HG02798 (cell line): ENCODE measurements around the gene OLFM2.
"Not testable (repeated sequence)": the region's sequence is repeated elsewhere in the genome, so short reads cannot be mapped to it uniquely, and the experiment has no call there.

Source experiments
- ATAC-seq: cut with Tn5 transposase; IDR thresholded peaks from one replicate; pipeline ENCODE4 v1.9.1; 2021; ENCODE audit warnings: mild to moderate bottlenecking; ENCODE audit not compliant: unreplicated experiment, poor library complexity

OLFM2 gene

GRCh38 chr19:9842834-9843625, 93.3 kb downstream of the OLFM2 start:
- no peak for ATAC-seq

DNA sequence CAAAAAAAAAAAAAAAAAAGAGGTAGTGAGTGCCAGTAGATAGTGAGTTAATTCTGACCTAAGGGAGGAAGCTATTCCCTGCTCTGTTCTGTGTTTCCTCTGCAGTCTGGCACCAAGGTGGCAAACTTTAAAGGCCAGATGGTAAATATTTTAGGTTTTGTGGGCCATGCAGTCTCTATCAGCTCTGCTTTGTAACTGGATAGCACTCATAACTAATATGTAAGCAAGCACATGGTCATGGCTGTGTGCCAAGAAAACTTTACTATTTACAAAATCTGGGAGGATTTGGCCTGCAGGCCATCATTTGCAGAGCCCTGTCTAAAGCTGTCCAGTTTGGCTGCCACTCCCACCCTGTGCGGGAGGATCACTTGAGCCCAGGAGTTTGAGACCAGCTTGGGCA, 96.9 kb downstream of the OLFM2 start:
- no peak for ATAC-seq

DNA sequence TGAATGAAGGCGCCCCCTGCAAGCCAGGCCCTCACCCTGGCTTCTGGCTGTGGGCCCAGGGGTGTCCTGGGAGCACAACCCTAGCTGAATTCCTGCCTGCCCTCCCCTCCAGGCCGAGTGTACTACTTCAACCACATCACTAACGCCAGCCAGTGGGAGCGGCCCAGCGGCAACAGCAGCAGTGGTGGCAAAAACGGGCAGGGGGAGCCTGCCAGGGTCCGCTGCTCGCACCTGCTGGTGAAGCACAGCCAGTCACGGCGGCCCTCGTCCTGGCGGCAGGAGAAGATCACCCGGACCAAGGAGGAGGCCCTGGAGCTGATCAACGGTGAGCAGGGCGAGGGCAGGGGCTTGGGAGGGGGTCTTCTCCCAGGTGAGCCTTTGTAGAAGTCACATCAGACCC, 98.0 kb downstream of the OLFM2 start:
- ATAC-seq: no peak

DNA sequence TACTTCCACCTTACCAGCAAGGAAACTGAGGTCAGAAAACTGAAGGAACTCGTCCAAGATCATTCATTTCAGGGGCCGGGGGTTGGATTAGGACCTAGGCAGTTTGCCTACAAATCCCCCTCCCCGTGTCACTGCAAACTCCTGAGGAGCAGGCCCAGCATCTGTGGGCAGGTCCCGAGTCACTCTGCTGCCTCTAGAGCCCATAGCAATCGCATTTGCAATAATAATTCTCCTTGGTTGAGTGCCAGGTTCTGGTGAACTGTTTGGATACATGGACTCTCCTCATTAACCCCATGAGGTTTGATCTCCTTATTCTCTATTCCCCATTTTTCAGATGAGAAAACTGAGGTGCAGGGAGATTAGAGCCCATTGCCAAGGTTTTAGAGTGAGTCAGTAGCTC, 100.3 kb downstream of the OLFM2 start:
- no peak for ATAC-seq

DNA sequence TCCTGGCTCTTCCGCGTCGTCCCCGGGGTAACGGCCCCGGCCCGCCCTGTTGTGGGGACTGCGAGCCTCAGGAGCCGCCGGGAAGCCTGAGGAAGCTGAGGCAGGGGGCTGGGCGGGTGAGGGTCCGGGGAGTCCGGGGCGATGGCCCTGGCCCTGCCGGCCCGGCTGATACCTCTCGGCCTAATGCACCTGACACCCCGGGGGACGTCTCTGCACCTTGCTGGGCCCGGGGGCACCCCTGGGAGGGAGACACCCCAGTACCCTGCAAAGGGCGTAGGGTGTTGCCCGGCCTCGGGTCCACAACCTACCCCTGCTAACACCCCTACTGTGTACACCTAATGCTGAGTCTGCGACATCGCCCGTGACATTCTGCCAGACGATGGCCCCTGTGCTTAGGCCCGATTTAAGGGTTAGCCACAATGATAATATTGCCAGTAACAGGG, 100.8 kb downstream of the OLFM2 start:
- ATAC-seq: peak; percentile 15

DNA sequence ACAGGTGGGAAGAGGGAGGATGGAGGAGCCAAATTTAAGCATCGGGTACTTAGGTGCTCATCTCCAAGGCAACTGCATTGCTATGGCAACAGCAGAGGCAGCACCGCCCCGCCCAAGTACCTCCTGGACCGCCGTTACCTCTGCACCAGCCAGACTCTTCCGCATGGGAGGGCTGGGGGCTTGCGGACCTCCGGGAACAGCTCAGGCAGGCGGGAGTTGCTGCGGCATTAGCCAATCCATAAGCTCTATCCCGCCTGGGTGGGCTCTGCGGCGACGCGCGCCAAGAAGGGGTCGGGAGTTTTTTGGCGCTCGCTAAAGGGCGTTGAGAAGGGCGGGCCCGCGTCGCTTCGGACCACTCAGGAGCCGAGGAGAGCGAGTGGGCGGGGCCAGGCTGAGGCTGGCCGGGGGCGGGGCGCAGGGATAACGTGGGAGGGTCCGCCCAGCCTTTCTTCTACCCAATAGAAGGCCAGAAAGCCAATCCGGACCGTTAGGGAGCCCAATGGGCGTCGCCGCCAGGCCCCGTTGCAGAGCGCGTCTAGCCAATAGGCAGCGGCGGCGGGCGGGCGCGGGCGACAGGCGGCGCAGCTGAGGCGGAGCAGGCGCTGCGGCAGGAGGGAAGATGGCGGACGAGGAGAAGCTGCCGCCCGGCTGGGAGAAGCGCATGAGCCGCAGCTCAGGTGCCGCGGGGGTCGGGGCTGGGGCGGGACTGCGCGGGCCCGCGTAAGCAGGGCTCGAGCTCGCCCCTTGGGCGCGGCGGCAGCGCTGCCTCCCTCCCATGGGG, 101.4 kb downstream of the OLFM2 start, which contains the start of gene PIN1:
Gene PIN1, plus strand, starts transcription at position 593 of the 781 bp plus-strand sequence. Its CDS starts 27 bp downstream, at position 620.
- ATAC-seq: peak; percentile 97

DNA sequence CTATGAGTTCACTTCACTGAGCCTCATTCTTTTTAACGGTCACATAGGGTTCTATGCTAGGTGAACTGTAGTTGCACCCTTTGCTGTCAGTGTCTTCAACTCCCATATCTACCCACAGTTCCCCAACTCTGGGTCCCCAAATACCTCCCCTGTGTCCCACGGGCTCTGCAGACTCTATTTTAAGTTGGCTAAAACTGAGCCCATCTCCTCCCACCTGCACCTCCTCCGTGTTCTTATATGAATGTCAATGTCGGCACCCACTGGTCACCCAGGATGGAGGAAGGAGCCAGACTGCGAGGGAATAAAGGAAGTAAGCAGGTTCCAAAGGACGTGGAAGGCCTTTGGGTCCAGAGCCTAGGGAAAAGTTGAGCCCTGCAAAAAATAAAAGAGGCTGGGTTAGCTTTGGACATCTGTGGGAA, 102.0 kb downstream of the OLFM2 start:
- ATAC-seq: no peak

DNA sequence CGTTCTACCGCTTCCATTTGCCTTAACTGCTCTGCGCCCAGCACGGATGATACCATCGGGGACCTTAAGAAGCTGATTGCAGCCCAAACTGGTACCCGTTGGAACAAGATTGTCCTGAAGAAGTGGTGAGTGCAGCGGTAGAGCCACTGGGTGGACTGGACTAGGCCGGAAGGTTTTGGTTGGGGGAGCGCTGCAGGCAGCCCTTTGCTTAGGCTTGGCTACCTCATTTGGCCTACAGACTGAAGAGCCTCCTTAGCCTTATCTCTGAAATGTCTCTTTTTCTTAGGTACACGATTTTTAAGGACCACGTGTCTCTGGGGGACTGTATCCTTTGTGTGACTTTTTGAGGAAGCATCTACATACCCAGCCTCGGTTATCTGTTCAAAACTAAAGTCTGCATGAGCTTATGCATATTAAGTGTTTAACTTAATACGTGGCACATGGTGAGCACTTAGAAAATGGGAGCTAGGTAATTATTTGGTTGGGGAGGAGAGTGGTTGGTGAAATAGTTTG, 107.7 kb downstream of the OLFM2 start:
- ATAC-seq: no peak

DNA sequence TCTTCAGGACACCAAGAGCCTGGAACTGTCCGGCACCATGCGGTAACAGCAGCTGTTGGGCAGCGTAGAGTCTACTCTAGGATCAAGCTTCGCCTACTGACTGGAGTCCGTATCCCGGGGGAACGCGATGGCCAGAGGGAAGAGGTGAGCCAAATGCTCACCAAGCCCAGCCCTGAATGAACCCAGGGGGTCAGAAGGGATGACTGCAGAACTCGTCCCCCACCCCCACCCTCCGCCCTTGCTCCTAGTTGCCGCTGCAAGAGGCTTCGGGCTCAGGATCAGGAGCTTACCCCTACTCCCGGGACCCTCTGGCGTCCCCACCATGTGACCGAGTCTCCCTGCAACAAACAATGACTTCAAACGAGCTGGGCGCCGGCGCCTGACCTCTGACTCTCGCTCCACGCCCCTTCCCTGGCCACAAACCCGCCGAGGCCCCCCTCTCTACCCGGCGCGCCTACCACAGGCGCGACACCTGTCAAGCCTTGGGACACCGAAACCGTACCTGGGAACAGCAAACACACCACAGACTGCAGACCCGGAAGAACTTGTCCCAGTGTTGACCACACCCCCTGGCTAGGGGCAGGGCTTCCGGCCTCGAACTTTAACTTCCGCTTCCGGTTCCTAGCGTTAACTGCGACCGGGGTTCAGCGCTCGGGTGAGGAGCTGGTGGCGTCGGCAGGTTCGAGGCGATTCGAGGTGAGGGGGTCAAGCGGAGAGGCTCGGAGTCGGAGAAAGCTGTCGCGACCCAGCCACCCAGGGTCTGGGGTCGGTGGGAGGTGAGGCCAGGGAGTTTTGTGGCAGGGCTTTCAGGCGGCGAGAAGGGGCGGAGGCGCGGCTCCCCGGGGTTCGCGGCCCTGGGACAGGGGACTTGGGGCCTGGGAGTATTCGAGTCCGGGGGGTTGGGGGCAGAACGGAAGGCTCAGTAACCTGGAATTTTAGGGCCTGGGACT, 108.8 kb downstream of the OLFM2 start, which contains the start of gene UBL5:
Gene UBL5, plus strand, starts transcription at position 630 of the 950 bp plus-strand sequence. CDS start 420 bp downstream, outside the sequence.
- peak; percentile 94 for ATAC-seq

DNA sequence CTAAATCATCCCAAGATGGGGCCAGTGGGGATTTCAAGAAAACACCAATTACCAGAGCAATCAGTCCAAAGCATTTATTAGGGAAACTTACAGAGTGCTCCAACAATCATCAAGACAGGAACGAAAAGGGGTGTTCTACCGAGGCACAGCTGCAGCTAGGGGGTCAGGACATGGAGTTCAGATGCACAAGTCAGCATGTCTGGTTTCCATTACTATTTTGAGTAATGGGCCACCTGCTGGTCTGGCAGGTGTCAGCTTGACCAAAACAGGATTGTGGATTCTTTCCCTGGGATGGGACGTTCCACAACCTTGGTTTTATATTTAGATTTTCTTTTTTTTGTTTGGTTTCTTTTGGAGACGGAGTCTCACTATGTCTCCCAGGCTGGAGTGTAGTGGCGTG, 112.5 kb downstream of the OLFM2 start:
- ATAC-seq: no peak

GRCh38 chr19:9820034-9820433, 116.3 kb downstream of the OLFM2 start:
- ATAC-seq: not testable (repeated sequence)

GRCh38 chr19:9819596-9819909, 116.8 kb downstream of the OLFM2 start:
- no peak for ATAC-seq

GRCh38 chr19:9818734-9819595, 117.3 kb downstream of the OLFM2 start, which contains the start of gene FBXL12:
Gene FBXL12 (minus strand): TSS chr19:9819079. CDS start chr19:9818813, 266 bp downstream.
- peak; percentile 89 for ATAC-seq

- no peak for ATAC-seq
These were observed 118.1 kb downstream of the OLFM2 start for GRCh38 chr19:9818175-9818733.

- no peak for ATAC-seq
These were observed 125.2 kb downstream of the OLFM2 start for GRCh38 chr19:9811139-9811538.

DNA sequence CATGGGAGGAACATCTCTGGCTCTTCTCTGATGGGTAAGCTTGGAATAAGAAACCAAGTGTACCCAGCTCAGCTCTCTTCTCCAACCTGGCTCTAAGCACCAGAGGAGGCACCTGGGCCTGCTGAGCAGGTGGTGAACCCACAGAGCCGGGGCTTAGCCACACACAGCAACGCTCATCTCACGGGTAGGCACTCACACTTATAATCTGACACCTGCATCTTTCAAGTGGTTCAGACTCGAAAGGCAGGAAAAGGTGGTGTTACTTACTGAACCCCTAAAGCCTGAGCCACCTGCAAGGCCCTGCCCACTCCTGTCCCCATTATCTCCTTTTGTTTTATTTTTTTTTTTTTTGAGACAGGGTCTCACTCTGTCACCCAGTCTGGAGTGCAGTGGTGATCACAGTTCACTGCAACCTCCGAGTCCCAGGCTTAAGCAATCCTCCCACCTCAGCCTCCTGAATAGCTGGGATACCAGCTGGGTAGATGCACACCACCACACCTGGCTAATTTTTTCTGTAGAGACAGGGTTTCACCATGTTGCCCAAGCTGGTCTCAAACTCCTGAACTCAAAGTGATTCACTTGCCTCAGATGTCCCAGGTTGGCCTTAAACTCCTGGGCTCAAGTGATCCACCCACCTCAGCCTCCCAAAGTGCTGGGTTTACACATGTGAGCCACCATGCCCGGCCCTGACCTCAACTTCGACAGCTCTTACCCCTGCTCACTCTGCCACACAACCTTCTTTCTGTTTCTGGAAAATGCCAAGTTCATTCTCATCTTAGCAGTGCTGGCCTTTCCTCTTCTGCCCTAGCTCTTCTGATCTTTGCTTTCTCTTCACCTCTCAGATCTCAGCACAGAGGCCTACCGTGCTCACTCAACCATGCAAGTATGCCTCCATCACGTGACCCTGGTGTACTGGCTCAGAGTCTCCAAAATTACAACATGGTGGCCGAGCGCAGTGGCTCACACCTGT, 127.2 kb downstream of the OLFM2 start:
- ATAC-seq: no peak

- ATAC-seq: no peak
These were observed 129.5 kb downstream of the OLFM2 start for GRCh38 chr19:9806803-9807202.
